HG03378 (cell line): Measurements from ENCODE around the gene HMGCS2.
A peak's percentile ranks its signal among the peaks of the same experiment; 100 is the strongest.

ENCODE experiments used
- ATAC-seq: cut with Tn5 transposase; IDR thresholded peaks from one replicate; pipeline ENCODE4 v1.9.1; 2021; ENCODE audit warnings: mild to moderate bottlenecking, moderate library complexity; ENCODE audit not compliant: unreplicated experiment

The HMGCS2 gene

GRCh38 chr1:119764220-119764619 is 4.5 kb downstream of the HMGCS2 start:
- ATAC-seq: no peak

GRCh38 chr1:119762953-119763352 is 5.8 kb downstream of the HMGCS2 start:
- no peak for ATAC-seq

GRCh38 chr1:119762409-119762808 is 6.3 kb downstream of the HMGCS2 start:
- ATAC-seq: no peak

GRCh38 chr1:119758584-119758983 is 10.1 kb downstream of the HMGCS2 start:
- no peak for ATAC-seq

GRCh38 chr1:119752592-119752991 is 16.1 kb downstream of the HMGCS2 start:
- no peak for ATAC-seq

- no peak for ATAC-seq
Observed at GRCh38 chr1:119748040-119748439, 20.7 kb downstream of the HMGCS2 start.

- ATAC-seq: no peak
Observed at GRCh38 chr1:119747451-119747850, 21.3 kb downstream of the HMGCS2 start.

GRCh38 chr1:119745034-119745433 is 23.7 kb downstream of the HMGCS2 start:
- no peak for ATAC-seq

- no peak for ATAC-seq
Observed at GRCh38 chr1:119744598-119744942, 24.1 kb downstream of the HMGCS2 start.

- ATAC-seq: peak; percentile 75
Observed at GRCh38 chr1:119743776-119744597, 24.7 kb downstream of the HMGCS2 start.

- no peak for ATAC-seq
Observed at GRCh38 chr1:119743308-119743707, 25.4 kb downstream of the HMGCS2 start.

- ATAC-seq: no peak
Observed at GRCh38 chr1:119742677-119743076, 26.0 kb downstream of the HMGCS2 start.

GRCh38 chr1:119742202-119742601 is 26.5 kb downstream of the HMGCS2 start:
- ATAC-seq: no peak

- no peak for ATAC-seq
Observed at GRCh38 chr1:119740896-119741780, 27.6 kb downstream of the HMGCS2 start.

- ATAC-seq: no peak
Observed at GRCh38 chr1:119740261-119740660, 28.4 kb downstream of the HMGCS2 start.

GRCh38 chr1:119739150-119739549 is 29.6 kb downstream of the HMGCS2 start:
- no peak for ATAC-seq

GRCh38 chr1:119738100-119738720 is 30.5 kb downstream of the HMGCS2 start:
- ATAC-seq: no peak

GRCh38 chr1:119737040-119737682 is 31.5 kb downstream of the HMGCS2 start:
- no peak for ATAC-seq

- ATAC-seq: no peak
Observed at GRCh38 chr1:119736649-119737039, 32.1 kb downstream of the HMGCS2 start.

GRCh38 chr1:119735217-119735616 is 33.5 kb downstream of the HMGCS2 start:
- no peak for ATAC-seq

GRCh38 chr1:119733754-119734153 is 35.0 kb downstream of the HMGCS2 start:
- no peak for ATAC-seq
